K562 (cell line): ENCODE data around the gene CNPY4.

Experiments used
- CTCF ChIP-seq, 3 experiments: IDR thresholded peaks in 2 of 3; conservative IDR thresholded peaks in 1 of 3; 2 replicates each; pipeline ENCODE4 v1.5.1; 2011 to 2012; ENCODE audit warnings: low read length in 3 of 3, mild to moderate bottlenecking in 3 of 3, control low read depth in 2 of 3, improper control_type of control experiment in 1 of 3, inconsistent platforms in 1 of 3, low read depth in 1 of 3, mixed read lengths in 1 of 3, moderate library complexity in 1 of 3; ENCODE audit not compliant: insufficient read depth in 2 of 3
- EZH2 ChIP-seq: IDR thresholded peaks from 2 replicates; pipeline ENCODE4 v1.6.1; 2012; ENCODE audit warnings: low read depth, mild to moderate bottlenecking, inconsistent platforms, low read length, borderline replicate concordance
- KAT7 ChIP-seq: sonication (generic); formaldehyde crosslinking; IDR thresholded peaks from 2 replicates; pipeline ENCODE4 v1.8.0; 2022; ENCODE audit warnings: missing genetic modification reagents, mild to moderate bottlenecking, borderline replicate concordance
- NFYB ChIP-seq: IDR thresholded peaks from 2 replicates; pipeline ENCODE4 v1.6.1; 2011; ENCODE audit warnings: mild to moderate bottlenecking, moderate library complexity; ENCODE audit not compliant: insufficient read length; ENCODE audit errors: extremely low read depth
- SNAPC5 ChIP-seq: fragments of 250-450 bp; sonication (Bioruptor Pico); IDR thresholded peaks from 2 replicates; pipeline ENCODE4 v1.8.0; 2021; ENCODE audit warnings: moderate library complexity, mild to moderate bottlenecking, inconsistent platforms
- ZBTB11 ChIP-seq, 3 experiments: fragments of 200-800 bp in 1 of 3; fragments of 250-450 bp in 1 of 3; fragments of 450-650 bp in 1 of 3; sonication (Bioruptor Pico) in 1 of 3; sonication (Bioruptor generic) in 1 of 3; formaldehyde crosslinking in 1 of 3; IDR thresholded peaks; 2 replicates each; pipeline versions ENCODE4 v1.6.1 to v1.8.0; 2016 to 2022; ENCODE audit warnings: mild to moderate bottlenecking in 2 of 3, missing genetic modification characterization in 2 of 3, missing compliant biosample characterization in 1 of 3, moderate library complexity in 1 of 3

- TF ChIP-seq ZBTB11 (CRISPR knock-in tag; IDR thresholded peaks at IDR 0.05) (no peak), EZH2 (no peak), NFYB (no peak), KAT7 (no peak), SNAPC5 (CRISPR knock-in tag) (no peak), CTCF (IDR thresholded peaks at IDR 0.05 in 2 of 3, conservative IDR thresholded peaks at IDR 0.05 in 1 of 3; ENCODE audit: insufficient read depth in 2 of 3, low read depth in 1 of 3, low read length in 3 of 3) (no peak)
Observed at GRCh38 chr7:100089458-100090196, 29.8 kb upstream of the CNPY4 start.
